K562 treated with DMSO at 1 percent for 4 hours (cell line): ENCODE data around the gene MEIOB. TPM values are rescaled to one million over a fixed set of nuclear protein-coding genes. Genes with fewer than 3 reads are reported as not detected.

Source experiments
- total RNA-seq: library from RNA; unstranded; fragments of 300-600 nt; gene quantifications from 2 replicates; pipeline ENCODE4 v1.2.3, GENCODE V29; 2022; ENCODE audit not compliant: insufficient read depth

Gene MEIOB
- 61.7 and 62.6 TPM in 2 replicates for total RNA-seq

GRCh38 chr16:1871974-1872635 lies at the start of gene MEIOB:
TSS of gene MEIOB (minus strand) at chr16:1872164. CDS start at chr16:1868175, 3,989 bp downstream.

GRCh38 chr16:1918351-1919326 lies 46.7 kb upstream of the MEIOB start, which contains the start of gene HS3ST6:
TSS of gene HS3ST6 (minus strand) at chr16:1918415. CDS start at chr16:1918323, 92 bp downstream.

GRCh38 chr16:1826691-1827573 lies 45.0 kb downstream of the MEIOB start, which contains the start of the genes FAHD1 and HAGH:
TSS of gene FAHD1 (plus strand) at chr16:1827206. CDS start at chr16:1827239, 33 bp downstream.
TSS of gene HAGH (minus strand) at chr16:1826825. CDS start at chr16:1826787, 38 bp downstream.

GRCh38 chr16:1793578-1794220 lies 78.3 kb downstream of the MEIOB start, which contains the start of gene IGFALS:
TSS of gene IGFALS (minus strand) at chr16:1793705. CDS start at chr16:1793652, 53 bp downstream.

Other genes with a start within 250 kb of the MEIOB start
- 45.2 and 46.3 TPM in 2 replicates for gene JPT2, start 193.9 kb downstream of the MEIOB start, total RNA-seq
- 33.8 and 40.6 TPM in 2 replicates for gene MAPK8IP3, start 166.0 kb downstream of the MEIOB start, total RNA-seq
- gene NME3, start 100.6 kb downstream of the MEIOB start, total RNA-seq = 64.2 and 84.8 TPM in 2 replicates
- 5.9 and 6.2 TPM in 2 replicates for gene EME2, start 99.4 kb downstream of the MEIOB start, total RNA-seq
- 233 and 260 TPM in 2 replicates for gene MRPS34, start 99.0 kb downstream of the MEIOB start, total RNA-seq
- gene SPSB3, start 89.6 kb downstream of the MEIOB start, total RNA-seq = 61.7 and 72.9 TPM in 2 replicates
- gene NUBP2, start 89.2 kb downstream of the MEIOB start, total RNA-seq = 116 and 132 TPM in 2 replicates
- gene IGFALS, start 78.5 kb downstream of the MEIOB start, total RNA-seq = 0.61 and 0.96 TPM in 2 replicates
- 59.4 and 75.6 TPM in 2 replicates for gene HAGH, start 45.3 kb downstream of the MEIOB start, total RNA-seq
- gene FAHD1, start 45.0 kb downstream of the MEIOB start, total RNA-seq = 12.5 and 17.8 TPM in 2 replicates
- not detected in 2 replicates for gene HS3ST6, start 46.3 kb upstream of the MEIOB start, total RNA-seq
- gene MSRB1, start 71.0 kb upstream of the MEIOB start, total RNA-seq = 55.4 and 70.9 TPM in 2 replicates
- gene RPL3L, start 82.5 kb upstream of the MEIOB start, total RNA-seq = 0.47 TPM in 1 of 2 replicates, not detected in the other
- gene NDUFB10, start 87.4 kb upstream of the MEIOB start, total RNA-seq = 214 and 219 TPM in 2 replicates
- gene RPS2, start 92.7 kb upstream of the MEIOB start, total RNA-seq = 6,829 and 8,005 TPM in 2 replicates
- gene RNF151, start 94.7 kb upstream of the MEIOB start, total RNA-seq = not detected in 2 replicates
- 41.9 and 47.0 TPM in 2 replicates for gene TBL3, start 99.9 kb upstream of the MEIOB start, total RNA-seq
- not detected in 2 replicates for gene NOXO1, start 109.3 kb upstream of the MEIOB start, total RNA-seq
- gene GFER, start 112.0 kb upstream of the MEIOB start, total RNA-seq = 54.4 and 64.7 TPM in 2 replicates
- 30.6 and 35.1 TPM in 2 replicates for gene SYNGR3, start 117.8 kb upstream of the MEIOB start, total RNA-seq
- gene ZNF598, start 137.7 kb upstream of the MEIOB start, total RNA-seq = 103 and 116 TPM in 2 replicates
- gene NPW, start 147.6 kb upstream of the MEIOB start, total RNA-seq = 1.6 and 5.6 TPM in 2 replicates
- gene NHERF2, start 154.7 kb upstream of the MEIOB start, total RNA-seq = 28.8 and 29.0 TPM in 2 replicates
- gene NTHL1, start 175.7 kb upstream of the MEIOB start, total RNA-seq = 20.7 and 23.3 TPM in 2 replicates
- gene TSC2, start 175.8 kb upstream of the MEIOB start, total RNA-seq = 42.5 and 52.7 TPM in 2 replicates